ENCODE results near the gene PGK2. TPM values are rescaled to one million over a fixed set of nuclear protein-coding genes. Genes with fewer than 3 reads are reported as not detected.
"Not testable (repeated sequence)": the region's sequence is repeated elsewhere in the genome, so short reads cannot be mapped to it uniquely, and the experiment has no call there.

Gene PGK2
- polyA plus RNA-seq (2012; ENCODE audit: missing spikeins) = not detected

GRCh38 chr6:49787176-49787575, at the start of gene PGK2:
Gene PGK2, minus strand, starts transcription at chr6:49787285. Its CDS starts 98 bp downstream, at chr6:49787187.
- DNase-seq (ENCODE audit: insufficient read length) = no peak
- FAIRE-seq = no peak
- no peak for TF ChIP-seq TAF1 (IDR thresholded peaks at IDR 0.05; ENCODE audit: borderline replicate concordance, low read depth, low read length)
- TF ChIP-seq POLR2A (IDR thresholded peaks at IDR 0.05; ENCODE audit: low read depth, low read length) = no peak
- TF ChIP-seq POLR2AphosphoS5 (IDR thresholded peaks at IDR 0.05; ENCODE audit: low read depth, low read length) = no peak

GRCh38 chr6:49835140-49835539, 48.1 kb upstream of the PGK2 start:
- DNase-seq (ENCODE audit: insufficient read length) = no peak
- FAIRE-seq = no peak
- no peak for TF ChIP-seq TAF1 (IDR thresholded peaks at IDR 0.05; ENCODE audit: borderline replicate concordance, low read depth, low read length)
- TF ChIP-seq POLR2A (IDR thresholded peaks at IDR 0.05; ENCODE audit: low read depth, low read length) = no peak
- no peak for TF ChIP-seq POLR2AphosphoS5 (IDR thresholded peaks at IDR 0.05; ENCODE audit: low read depth, low read length)

GRCh38 chr6:49833386-49833785, 46.3 kb upstream of the PGK2 start:
- no peak for DNase-seq (ENCODE audit: insufficient read length)
- TF ChIP-seq POLR2A (IDR thresholded peaks at IDR 0.05; ENCODE audit: low read depth, low read length) (no peak), TAF1 (IDR thresholded peaks at IDR 0.05; ENCODE audit: borderline replicate concordance, low read depth, low read length) (no peak), POLR2AphosphoS5 (IDR thresholded peaks at IDR 0.05; ENCODE audit: low read depth, low read length) (no peak)
- FAIRE-seq = no peak

DNA sequence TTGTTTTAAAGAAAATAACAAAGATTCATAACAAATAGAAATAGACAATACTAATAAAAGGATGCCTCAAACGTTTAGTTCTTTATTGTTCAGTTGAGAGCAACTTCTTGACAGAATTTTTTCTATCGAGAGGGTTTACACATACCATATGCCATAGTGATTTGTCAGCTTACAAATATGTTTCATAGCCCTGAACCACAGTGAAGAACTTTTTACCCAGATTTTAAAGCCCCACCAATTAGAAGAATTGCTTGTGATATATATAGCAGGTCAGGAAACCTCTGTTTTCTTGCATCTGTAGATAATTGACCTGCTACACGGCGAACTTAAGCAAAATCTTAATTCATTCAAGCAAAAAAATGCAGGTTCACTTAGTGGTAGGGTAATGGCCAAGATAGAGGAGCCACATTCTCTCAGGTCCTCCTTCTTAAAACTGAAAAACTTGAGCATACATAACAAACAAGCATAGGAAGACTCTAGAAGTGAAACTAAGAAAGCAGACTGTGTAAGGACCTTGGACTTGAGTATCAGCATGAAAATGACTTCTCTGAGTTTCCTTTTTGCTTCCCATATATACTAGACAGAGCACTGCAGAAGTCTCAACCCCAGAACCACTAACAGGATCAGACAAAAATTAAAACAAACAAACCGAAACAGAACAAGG, 39.8 kb upstream of the PGK2 start:
- no peak for TF ChIP-seq TAF1 (IDR thresholded peaks at IDR 0.05; ENCODE audit: borderline replicate concordance, low read depth, low read length)
- TF ChIP-seq POLR2AphosphoS5 (IDR thresholded peaks at IDR 0.05; ENCODE audit: low read depth, low read length) = no peak
- no peak for TF ChIP-seq POLR2A (IDR thresholded peaks at IDR 0.05; ENCODE audit: low read depth, low read length)
- DNase-seq (ENCODE audit: insufficient read length) (no peak), FAIRE-seq (no peak)

- FAIRE-seq (no peak), DNase-seq (ENCODE audit: insufficient read length) (no peak)
- TF ChIP-seq POLR2AphosphoS5 (IDR thresholded peaks at IDR 0.05; ENCODE audit: low read depth, low read length) (no peak), TAF1 (IDR thresholded peaks at IDR 0.05; ENCODE audit: borderline replicate concordance, low read depth, low read length) (no peak)
These were observed 28.1 kb upstream of the PGK2 start for GRCh38 chr6:49815166-49815565.

DNA sequence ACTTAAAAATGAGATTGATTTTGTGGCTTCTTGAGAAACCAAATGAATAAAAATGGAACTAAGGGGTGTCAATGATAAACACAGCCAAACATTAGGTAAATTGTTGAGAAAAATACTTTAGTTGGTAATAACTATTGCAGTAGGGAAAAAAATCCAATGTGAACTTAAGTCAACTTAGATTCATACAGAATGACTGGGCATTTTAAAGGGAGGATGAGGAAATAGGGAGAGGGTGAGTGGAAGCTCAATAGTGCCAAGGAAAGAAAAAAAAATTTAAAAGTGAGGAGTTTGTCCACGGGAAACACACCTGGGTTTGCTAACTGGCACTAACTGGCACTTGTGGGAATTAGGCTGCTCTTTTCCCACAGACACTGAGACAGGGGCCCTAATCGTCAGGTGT, 26.2 kb upstream of the PGK2 start:
- FAIRE-seq = no peak
- no peak for DNase-seq (ENCODE audit: insufficient read length)
- no peak for TF ChIP-seq TAF1 (IDR thresholded peaks at IDR 0.05; ENCODE audit: borderline replicate concordance, low read depth, low read length)
- TF ChIP-seq POLR2AphosphoS5 (IDR thresholded peaks at IDR 0.05; ENCODE audit: low read depth, low read length) = no peak
- TF ChIP-seq POLR2A (IDR thresholded peaks at IDR 0.05; ENCODE audit: low read depth, low read length) = no peak

- DNase-seq (ENCODE audit: insufficient read length) (no peak), FAIRE-seq (no peak)
- TF ChIP-seq POLR2A (IDR thresholded peaks at IDR 0.05; ENCODE audit: low read depth, low read length) = no peak
- no peak for TF ChIP-seq POLR2AphosphoS5 (IDR thresholded peaks at IDR 0.05; ENCODE audit: low read depth, low read length)
- TF ChIP-seq TAF1 (IDR thresholded peaks at IDR 0.05; ENCODE audit: borderline replicate concordance, low read depth, low read length) = no peak
These were observed 19.1 kb upstream of the PGK2 start for GRCh38 chr6:49806145-49806544.

- no peak for TF ChIP-seq TAF1 (IDR thresholded peaks at IDR 0.05; ENCODE audit: borderline replicate concordance, low read depth, low read length)
- no peak for TF ChIP-seq POLR2A (IDR thresholded peaks at IDR 0.05; ENCODE audit: low read depth, low read length)
- no peak for TF ChIP-seq POLR2AphosphoS5 (IDR thresholded peaks at IDR 0.05; ENCODE audit: low read depth, low read length)
- DNase-seq (ENCODE audit: insufficient read length) (no peak), FAIRE-seq (no peak)
These were observed 18.2 kb upstream of the PGK2 start for GRCh38 chr6:49805246-49805645.

DNA sequence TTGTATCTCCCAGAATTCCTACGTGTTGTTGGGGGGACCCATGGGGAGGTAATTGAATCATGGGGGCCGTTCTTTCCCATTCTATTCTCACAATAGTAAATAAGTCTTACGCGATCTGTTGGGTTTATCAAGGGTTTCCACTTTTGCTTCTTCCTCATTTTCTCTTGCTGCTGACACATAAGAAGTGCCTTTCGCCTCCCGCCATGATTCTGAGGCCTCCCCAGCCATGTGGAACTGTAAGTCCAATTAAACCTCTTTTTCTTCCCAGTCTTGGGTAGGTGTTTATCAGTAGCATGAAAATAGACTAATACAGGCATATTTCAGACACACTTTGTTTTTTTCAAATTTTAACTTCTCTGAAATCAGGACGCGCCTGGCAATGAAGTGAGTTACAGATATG, 14.4 kb upstream of the PGK2 start:
- FAIRE-seq = no peak
- no peak for TF ChIP-seq POLR2AphosphoS5 (IDR thresholded peaks at IDR 0.05; ENCODE audit: low read depth, low read length)
- DNase-seq (ENCODE audit: insufficient read length) = no peak

GRCh38 chr6:49799090-49799489, 12.0 kb upstream of the PGK2 start:
- no peak for DNase-seq (ENCODE audit: insufficient read length)
- no peak for TF ChIP-seq POLR2AphosphoS5 (IDR thresholded peaks at IDR 0.05; ENCODE audit: low read depth, low read length)
- TF ChIP-seq POLR2A (IDR thresholded peaks at IDR 0.05; ENCODE audit: low read depth, low read length) = no peak
- no peak for TF ChIP-seq TAF1 (IDR thresholded peaks at IDR 0.05; ENCODE audit: borderline replicate concordance, low read depth, low read length)
- FAIRE-seq = no peak

DNA sequence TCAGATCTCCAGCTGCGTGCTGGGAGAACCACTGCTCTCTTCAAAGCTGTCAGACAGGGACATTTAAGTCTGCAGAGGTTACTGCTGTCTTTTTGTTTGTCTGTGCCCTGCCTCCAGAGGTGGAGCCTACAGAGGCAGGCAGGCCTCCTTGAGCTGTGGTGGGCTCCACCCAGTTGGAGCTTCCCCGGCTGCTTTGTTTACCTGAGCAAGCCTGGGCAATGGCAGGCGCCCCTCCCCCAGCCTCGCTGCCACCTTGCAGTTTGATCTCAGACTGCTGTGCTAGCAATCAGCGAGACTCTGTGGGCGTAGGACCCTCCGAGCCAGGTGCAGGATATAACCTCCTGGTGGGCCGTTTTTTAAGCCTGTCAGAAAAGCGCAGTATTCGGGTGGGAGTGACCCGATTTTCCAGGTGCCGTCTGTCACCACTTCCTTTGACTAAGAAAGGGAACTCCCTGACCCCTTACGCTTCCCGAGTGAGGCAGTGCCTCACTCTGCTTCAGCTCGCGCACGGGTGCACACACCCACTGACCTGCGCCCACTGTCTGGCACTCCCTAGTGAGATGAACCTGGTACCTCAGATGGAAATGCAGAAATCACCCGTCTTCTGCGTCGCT, 9.9 kb upstream of the PGK2 start:
- not testable (repeated sequence) for FAIRE-seq; DNase-seq (ENCODE audit: insufficient read length)

- DNase-seq (ENCODE audit: insufficient read length) = no peak
- FAIRE-seq = no peak
- TF ChIP-seq POLR2AphosphoS5 (IDR thresholded peaks at IDR 0.05; ENCODE audit: low read depth, low read length) (no peak), POLR2A (IDR thresholded peaks at IDR 0.05; ENCODE audit: low read depth, low read length) (no peak), TAF1 (IDR thresholded peaks at IDR 0.05; ENCODE audit: borderline replicate concordance, low read depth, low read length) (no peak)
These were observed 3.3 kb upstream of the PGK2 start for GRCh38 chr6:49790341-49790740.

Data from GM12892 (cell line).